HG02938 (cell line): ENCODE results near the gene LUC7L.
"Not testable (repeated sequence)": the region's sequence is repeated elsewhere in the genome, so short reads cannot be mapped to it uniquely, and the experiment has no call there.

Source experiments
- ATAC-seq: cut with Tn5 transposase; IDR thresholded peaks from one replicate; pipeline ENCODE4 v1.9.1; 2021; ENCODE audit warnings: mild to moderate bottlenecking, moderate library complexity; ENCODE audit not compliant: unreplicated experiment

Gene LUC7L

GRCh38 chr16:169014-169413 is 60.2 kb downstream of the LUC7L start:
- ATAC-seq = no peak

DNA sequence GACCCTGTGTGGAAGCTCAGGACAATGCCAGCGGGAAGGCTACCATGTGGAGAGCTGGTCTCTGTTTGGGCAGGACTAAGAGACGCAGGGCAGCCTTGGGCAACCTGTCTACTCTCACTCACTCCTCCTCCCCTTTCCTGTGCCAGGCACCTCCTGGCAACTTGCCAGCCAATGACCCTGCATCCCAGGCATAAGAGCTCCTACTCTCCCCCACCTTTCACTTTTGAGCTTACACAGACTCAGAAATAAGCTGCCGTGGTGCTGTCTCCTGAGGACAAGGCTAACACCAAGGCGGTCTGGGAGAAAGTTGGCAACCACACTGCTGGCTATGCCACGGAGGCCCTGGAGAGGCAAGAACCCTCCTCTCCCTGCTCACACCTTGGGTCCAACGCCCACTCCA is 60.8 kb downstream of the LUC7L start:
- no peak for ATAC-seq

GRCh38 chr16:167122-167690 is 62.0 kb downstream of the LUC7L start:
- no peak for ATAC-seq

DNA sequence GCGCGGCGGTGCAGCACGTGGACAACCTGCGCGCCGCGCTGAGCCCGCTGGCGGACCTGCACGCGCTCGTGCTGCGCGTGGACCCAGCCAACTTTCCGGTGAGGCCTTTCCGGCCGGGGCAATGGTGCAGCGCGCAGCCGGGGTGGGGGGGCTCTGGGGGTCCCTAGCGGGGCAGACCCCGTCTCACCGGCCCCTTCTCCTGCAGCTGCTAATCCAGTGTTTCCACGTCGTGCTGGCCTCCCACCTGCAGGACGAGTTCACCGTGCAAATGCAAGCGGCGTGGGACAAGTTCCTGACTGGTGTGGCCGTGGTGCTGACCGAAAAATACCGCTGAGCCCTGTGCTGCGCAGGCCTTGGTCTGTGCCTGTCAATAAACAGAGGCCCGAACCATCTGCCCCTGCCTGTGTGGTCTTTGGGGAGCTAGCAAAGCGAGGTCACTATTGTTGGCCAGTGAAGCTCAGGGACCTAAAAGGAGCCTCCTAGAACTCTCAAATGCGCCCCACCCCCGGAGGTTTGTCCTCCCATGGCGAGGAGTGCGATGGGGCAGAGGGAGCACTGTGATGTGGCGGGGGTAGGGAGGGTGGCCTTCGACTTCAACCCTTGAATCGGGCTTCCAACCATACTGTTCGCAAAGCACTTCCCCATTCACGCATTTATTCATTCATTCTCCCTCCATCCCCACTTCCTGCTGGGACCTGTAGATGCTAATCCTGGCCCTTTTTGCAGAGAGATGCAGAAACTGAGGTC is 62.7 kb downstream of the LUC7L start:
- no peak for ATAC-seq

GRCh38 chr16:165539-166374 is 63.5 kb downstream of the LUC7L start, which contains the start of gene HBM:
Gene HBM (plus strand): TSS chr16:165978. CDS start chr16:165998, 20 bp downstream.
- no peak for ATAC-seq

- ATAC-seq = no peak
These were observed 64.3 kb downstream of the LUC7L start for GRCh38 chr16:164827-165538.

GRCh38 chr16:164134-164823 is 65.0 kb downstream of the LUC7L start:
- ATAC-seq = not testable (repeated sequence)

DNA sequence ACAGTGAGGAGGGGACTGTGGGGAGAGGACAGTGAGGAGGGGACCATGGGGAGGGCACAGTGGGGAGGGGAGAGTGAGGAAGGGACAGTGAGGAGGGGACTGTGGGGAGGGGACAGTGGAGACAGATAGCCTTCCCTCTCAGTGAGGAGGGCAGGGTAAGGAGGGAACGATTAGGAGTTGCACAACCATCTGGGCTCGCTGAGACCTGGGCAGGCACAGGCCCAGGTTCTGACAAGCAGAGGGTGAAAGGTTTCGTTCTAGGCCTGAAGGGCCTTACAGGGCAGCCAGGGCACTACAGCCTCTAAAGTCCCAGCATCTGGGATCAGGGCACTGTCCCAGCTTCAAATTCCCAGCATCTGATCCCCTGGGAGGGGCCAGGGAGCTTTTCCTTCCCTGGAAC is 65.6 kb downstream of the LUC7L start:
- ATAC-seq = not testable (repeated sequence)

GRCh38 chr16:163139-163538 is 66.1 kb downstream of the LUC7L start:
- not testable (repeated sequence) for ATAC-seq

DNA sequence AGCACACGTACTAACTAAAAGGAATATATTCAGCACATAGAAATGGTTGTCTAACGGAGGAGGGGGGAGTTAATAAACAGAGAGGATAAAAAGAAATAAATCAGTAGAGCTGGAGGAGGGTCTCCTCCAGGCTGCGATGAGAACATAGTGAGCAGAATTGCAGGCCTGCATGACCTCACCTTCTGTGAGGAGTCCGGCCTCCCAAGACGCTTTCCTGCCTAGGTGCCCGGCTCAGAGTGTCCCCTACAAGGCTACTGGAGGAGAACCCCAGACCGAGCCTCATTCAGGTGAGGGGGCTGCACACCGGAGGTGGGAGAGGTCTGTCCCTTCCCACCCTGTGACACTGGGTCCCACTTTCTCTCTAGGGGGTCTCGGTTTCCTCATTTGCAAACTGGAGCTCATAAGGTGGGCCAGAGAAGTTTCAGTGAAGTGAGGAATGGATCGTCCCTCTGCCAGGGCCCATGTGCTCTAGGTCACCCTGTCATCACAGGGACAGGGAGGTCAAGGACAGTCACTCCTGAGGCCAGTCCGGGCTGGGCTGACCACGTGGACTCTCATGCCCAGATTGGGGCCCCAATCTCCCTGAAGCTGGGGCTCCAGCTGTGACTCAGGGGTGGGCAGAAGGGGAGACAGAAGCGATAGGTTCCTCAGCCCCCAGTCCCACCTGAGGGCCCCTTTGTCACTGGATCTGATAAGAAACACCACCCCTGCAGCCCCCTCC is 66.8 kb downstream of the LUC7L start:
- no peak for ATAC-seq

GRCh38 chr16:160691-161190 is 68.5 kb downstream of the LUC7L start:
- no peak for ATAC-seq

GRCh38 chr16:160242-160641 is 69.0 kb downstream of the LUC7L start:
- ATAC-seq = not testable (repeated sequence)

DNA sequence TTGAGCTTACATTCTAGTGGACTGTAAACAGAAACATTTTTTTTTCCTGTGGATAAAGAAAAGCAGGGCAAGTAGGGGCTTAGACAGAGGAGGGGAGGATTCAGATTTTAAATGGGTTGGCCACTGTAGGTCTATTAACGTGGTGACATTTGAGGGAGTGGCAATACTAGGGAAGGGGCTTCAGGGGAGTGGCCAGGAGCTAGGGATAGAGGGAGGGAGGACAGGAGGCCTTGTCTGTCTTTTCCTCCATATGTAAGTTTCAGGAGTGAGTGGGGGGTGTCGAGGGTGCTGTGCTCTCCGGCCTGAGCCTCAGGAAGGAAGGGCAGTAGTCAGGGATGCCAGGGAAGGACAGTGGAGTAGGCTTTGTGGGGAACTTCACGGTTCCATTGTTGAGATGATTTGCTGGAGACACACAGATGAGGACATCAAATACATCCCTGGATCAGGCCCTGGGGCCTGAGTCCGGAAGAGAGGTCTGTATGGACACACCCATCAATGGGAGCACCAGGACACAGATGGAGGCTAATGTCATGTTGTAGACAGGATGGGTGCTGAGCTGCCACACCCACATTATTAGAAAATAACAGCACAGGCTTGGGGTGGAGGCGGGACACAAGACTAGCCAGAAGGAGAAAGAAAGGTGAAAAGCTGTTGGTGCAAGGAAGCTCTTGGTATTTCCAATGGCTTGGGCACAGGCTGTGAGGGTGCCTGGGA is 70.0 kb downstream of the LUC7L start:
- ATAC-seq = no peak

- no peak for ATAC-seq
These were observed 74.2 kb downstream of the LUC7L start for GRCh38 chr16:155031-155398.

GRCh38 chr16:154217-155030 is 74.8 kb downstream of the LUC7L start:
- no peak for ATAC-seq

- ATAC-seq = not testable (repeated sequence)
These were observed 75.6 kb downstream of the LUC7L start for GRCh38 chr16:153550-154216.

- not testable (repeated sequence) for ATAC-seq
These were observed 76.1 kb downstream of the LUC7L start for GRCh38 chr16:153129-153521.
